ENCODE measurements around the gene ISG15. TPM values are rescaled to one million over a fixed set of nuclear protein-coding genes. Genes with fewer than 3 reads are reported as not detected.
A peak's percentile ranks its signal among the peaks of the same experiment; 100 is the strongest.

The ISG15 gene
- total and polyA plus RNA-seq, 9 of the 15 experiments (the other 6 are each of a cell fraction or from before 2014, with no cell fraction given): 0.40 to 58.3 (median 12.2) TPM

GRCh38 chr1:1041092-1041523 lies 27.8 kb downstream of the ISG15 start (continued):
- TF ChIP-seq, protein P1, sequence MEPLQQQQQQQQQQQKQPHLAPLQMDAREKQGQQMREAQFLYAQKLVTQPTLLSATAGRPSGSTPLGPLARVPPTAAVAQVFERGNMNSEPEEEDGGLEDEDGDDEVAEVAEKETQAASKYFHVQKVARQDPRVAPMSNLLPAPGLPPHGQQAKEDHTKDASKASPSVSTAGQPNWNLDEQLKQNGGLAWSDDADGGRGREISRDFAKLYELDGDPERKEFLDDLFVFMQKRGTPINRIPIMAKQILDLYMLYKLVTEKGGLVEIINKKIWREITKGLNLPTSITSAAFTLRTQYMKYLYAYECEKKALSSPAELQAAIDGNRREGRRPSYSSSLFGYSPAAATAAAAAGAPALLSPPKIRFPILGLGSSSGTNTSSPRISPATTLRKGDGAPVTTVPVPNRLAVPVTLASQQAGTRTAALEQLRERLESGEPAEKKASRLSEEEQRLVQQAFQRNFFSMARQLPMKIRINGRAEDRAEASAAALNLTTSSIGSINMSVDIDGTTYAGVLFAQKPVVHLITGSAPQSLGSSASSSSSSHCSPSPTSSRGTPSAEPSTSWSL (CRISPR knock-in tag; IDR thresholded peaks at IDR 0.05; ENCODE audit: borderline replicate concordance): no peak
- TF ChIP-seq, protein P2, sequence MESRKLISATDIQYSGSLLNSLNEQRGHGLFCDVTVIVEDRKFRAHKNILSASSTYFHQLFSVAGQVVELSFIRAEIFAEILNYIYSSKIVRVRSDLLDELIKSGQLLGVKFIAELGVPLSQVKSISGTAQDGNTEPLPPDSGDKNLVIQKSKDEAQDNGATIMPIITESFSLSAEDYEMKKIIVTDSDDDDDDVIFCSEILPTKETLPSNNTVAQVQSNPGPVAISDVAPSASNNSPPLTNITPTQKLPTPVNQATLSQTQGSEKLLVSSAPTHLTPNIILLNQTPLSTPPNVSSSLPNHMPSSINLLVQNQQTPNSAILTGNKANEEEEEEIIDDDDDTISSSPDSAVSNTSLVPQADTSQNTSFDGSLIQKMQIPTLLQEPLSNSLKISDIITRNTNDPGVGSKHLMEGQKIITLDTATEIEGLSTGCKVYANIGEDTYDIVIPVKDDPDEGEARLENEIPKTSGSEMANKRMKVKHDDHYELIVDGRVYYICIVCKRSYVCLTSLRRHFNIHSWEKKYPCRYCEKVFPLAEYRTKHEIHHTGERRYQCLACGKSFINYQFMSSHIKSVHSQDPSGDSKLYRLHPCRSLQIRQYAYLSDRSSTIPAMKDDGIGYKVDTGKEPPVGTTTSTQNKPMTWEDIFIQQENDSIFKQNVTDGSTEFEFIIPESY (CRISPR knock-in tag; IDR thresholded peaks at IDR 0.05): peak; percentile 94
- TF ChIP-seq CBX2 (IDR thresholded peaks at IDR 0.05; ENCODE audit: insufficient read depth, low read length, poor library complexity, severe bottlenecking) (no peak), CGGBP1 (CRISPR knock-in tag; IDR thresholded peaks at IDR 0.05) (no peak), SLC30A9 (CRISPR knock-in tag; IDR thresholded peaks at IDR 0.05) (no peak), VEZF1 (CRISPR knock-in tag; IDR thresholded peaks at IDR 0.05) (peak; percentile 88), ZBTB7A (IDR thresholded peaks at IDR 0.05; ENCODE audit: borderline replicate concordance, control insufficient read depth, low read depth, low read length) (peak; percentile 13; the same call in 1 of the 2 replicates), KAT8 (IDR thresholded peaks at IDR 0.05; ENCODE audit: low read depth) (no peak), BHLHE40 (IDR thresholded peaks at IDR 0.05; ENCODE audit: low read length) (no peak), BACH1 (tag; IDR thresholded peaks at IDR 0.05) (no peak), SAFB (IDR thresholded peaks at IDR 0.05; ENCODE audit: borderline replicate concordance, low read depth, low read length) (no peak), SNIP1 (IDR thresholded peaks at IDR 0.05; ENCODE audit: low read depth) (no peak)
- TF ChIP-seq, protein P3, sequence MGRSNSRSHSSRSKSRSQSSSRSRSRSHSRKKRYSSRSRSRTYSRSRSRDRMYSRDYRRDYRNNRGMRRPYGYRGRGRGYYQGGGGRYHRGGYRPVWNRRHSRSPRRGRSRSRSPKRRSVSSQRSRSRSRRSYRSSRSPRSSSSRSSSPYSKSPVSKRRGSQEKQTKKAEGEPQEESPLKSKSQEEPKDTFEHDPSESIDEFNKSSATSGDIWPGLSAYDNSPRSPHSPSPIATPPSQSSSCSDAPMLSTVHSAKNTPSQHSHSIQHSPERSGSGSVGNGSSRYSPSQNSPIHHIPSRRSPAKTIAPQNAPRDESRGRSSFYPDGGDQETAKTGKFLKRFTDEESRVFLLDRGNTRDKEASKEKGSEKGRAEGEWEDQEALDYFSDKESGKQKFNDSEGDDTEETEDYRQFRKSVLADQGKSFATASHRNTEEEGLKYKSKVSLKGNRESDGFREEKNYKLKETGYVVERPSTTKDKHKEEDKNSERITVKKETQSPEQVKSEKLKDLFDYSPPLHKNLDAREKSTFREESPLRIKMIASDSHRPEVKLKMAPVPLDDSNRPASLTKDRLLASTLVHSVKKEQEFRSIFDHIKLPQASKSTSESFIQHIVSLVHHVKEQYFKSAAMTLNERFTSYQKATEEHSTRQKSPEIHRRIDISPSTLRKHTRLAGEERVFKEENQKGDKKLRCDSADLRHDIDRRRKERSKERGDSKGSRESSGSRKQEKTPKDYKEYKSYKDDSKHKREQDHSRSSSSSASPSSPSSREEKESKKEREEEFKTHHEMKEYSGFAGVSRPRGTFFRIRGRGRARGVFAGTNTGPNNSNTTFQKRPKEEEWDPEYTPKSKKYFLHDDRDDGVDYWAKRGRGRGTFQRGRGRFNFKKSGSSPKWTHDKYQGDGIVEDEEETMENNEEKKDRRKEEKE (IDR thresholded peaks at IDR 0.05; ENCODE audit: borderline replicate concordance in 1 of 2, control insufficient read depth in 1 of 2, low read depth in 2 of 2, low read length in 1 of 2): no peak
- TF ChIP-seq, protein P4, sequence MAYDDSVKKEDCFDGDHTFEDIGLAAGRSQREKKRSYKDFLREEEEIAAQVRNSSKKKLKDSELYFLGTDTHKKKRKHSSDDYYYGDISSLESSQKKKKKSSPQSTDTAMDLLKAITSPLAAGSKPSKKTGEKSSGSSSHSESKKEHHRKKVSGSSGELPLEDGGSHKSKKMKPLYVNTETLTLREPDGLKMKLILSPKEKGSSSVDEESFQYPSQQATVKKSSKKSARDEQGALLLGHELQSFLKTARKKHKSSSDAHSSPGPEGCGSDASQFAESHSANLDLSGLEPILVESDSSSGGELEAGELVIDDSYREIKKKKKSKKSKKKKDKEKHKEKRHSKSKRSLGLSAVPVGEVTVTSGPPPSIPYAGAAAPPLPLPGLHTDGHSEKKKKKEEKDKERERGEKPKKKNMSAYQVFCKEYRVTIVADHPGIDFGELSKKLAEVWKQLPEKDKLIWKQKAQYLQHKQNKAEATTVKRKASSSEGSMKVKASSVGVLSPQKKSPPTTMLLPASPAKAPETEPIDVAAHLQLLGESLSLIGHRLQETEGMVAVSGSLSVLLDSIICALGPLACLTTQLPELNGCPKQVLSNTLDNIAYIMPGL (CRISPR knock-in tag; IDR thresholded peaks at IDR 0.05): no peak
- TF ChIP-seq, protein P5, sequence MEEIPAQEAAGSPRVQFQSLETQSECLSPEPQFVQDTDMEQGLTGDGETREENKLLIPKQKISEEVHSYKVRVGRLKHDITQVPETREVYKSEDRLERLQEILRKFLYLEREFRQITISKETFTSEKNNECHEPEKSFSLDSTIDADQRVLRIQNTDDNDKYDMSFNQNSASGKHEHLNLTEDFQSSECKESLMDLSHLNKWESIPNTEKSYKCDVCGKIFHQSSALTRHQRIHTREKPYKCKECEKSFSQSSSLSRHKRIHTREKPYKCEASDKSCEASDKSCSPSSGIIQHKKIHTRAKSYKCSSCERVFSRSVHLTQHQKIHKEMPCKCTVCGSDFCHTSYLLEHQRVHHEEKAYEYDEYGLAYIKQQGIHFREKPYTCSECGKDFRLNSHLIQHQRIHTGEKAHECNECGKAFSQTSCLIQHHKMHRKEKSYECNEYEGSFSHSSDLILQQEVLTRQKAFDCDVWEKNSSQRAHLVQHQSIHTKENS (CRISPR knock-in tag; IDR thresholded peaks at IDR 0.05): no peak
